Karpas-422 (cell line): ENCODE data around the gene GPR34. TPM values are rescaled to one million over a fixed set of nuclear protein-coding genes. Genes with fewer than 3 reads are reported as not detected.

Experiments used
- DNase-seq: peaks from one replicate; pipeline ENCODE4 v3.0.0-alpha.2; 2015
- H2AFZ ChIP-seq: fragments of 200-600 bp; sonication (generic); 2 replicates; pipeline ENCODE4 v1.6.1; 2014; ENCODE audit warnings: antibody characterized with exemption, low read length, mixed read lengths
- H3K27ac ChIP-seq: fragments of 200-600 bp; sonication (generic); 2 replicates; pipeline ENCODE4 v1.5.1; 2014; ENCODE audit warnings: mild to moderate bottlenecking, low read length, moderate library complexity
- H3K27me3 ChIP-seq: fragments of 200-600 bp; sonication (generic); 2 replicates; pipeline ENCODE4 v1.6.1; 2014; ENCODE audit warnings: low read length, mixed read lengths
- H3K36me3 ChIP-seq: fragments of 200-600 bp; sonication (generic); 2 replicates; pipeline ENCODE4 v1.6.1; 2014; ENCODE audit warnings: low read length, mixed read lengths; ENCODE audit not compliant: insufficient read depth
- H3K4me1 ChIP-seq: fragments of 200-600 bp; sonication (generic); 2 replicates; pipeline ENCODE4 v1.6.1; 2014; ENCODE audit warnings: mild to moderate bottlenecking, low read length, mixed read lengths
- H3K4me2 ChIP-seq: fragments of 200-600 bp; sonication (generic); 2 replicates; pipeline ENCODE4 v1.6.1; 2014; ENCODE audit warnings: low read length, low read depth, mild to moderate bottlenecking; ENCODE audit not compliant: poor library complexity, severe bottlenecking
- H3K4me3 ChIP-seq: fragments of 200-600 bp; sonication (generic); 2 replicates; pipeline ENCODE4 v1.5.1; 2014; ENCODE audit warnings: mild to moderate bottlenecking, antibody characterized with exemption, low read length, mixed read lengths
- H3K79me2 ChIP-seq: fragments of 200-600 bp; sonication (generic); 2 replicates; pipeline ENCODE4 v1.6.1; 2014; ENCODE audit warnings: mild to moderate bottlenecking, low read length, mixed read lengths
- H3K9ac ChIP-seq: fragments of 200-600 bp; sonication (generic); 2 replicates; pipeline ENCODE4 v1.6.0; 2014; ENCODE audit warnings: low read length
- H3K9me2 ChIP-seq: fragments of 200-600 bp; sonication (generic), shearing (Covaris generic); replicated peaks from 2 replicates; pipeline ENCODE4 v1.6.0; 2014; ENCODE audit warnings: mild to moderate bottlenecking, low read length, moderate library complexity; ENCODE audit not compliant: insufficient read depth
- H3K9me3 ChIP-seq: fragments of 300-700, 200-600 bp; sonication (generic); 2 replicates; pipeline ENCODE4 v1.6.1; 2014; ENCODE audit warnings: low read length, mixed read lengths
- H4K20me1 ChIP-seq: fragments of 200-600 bp; sonication (generic); 2 replicates; pipeline ENCODE4 v1.6.1; 2014; ENCODE audit warnings: mild to moderate bottlenecking, antibody characterized with exemption, low read length, low read depth; ENCODE audit not compliant: insufficient read depth
- small RNA-seq: library from RNA; depleted of rRNA; stranded (forward); fragments of <200 nt; gene quantifications from one replicate; pipeline ENCODE3, GENCODE V24; 2014
- total RNA-seq: library from RNA; depleted of rRNA; stranded (reverse); fragments of >200 nt; shearing (Covaris generic); gene quantifications from 2 replicates; pipeline ENCODE4 v1.2.3, GENCODE V29; 2014; ENCODE audit warnings: low replicate concordance; rRNA removed

Gene GPR34
- total RNA-seq, 1 experiment from 2014 or later: not detected

DNA sequence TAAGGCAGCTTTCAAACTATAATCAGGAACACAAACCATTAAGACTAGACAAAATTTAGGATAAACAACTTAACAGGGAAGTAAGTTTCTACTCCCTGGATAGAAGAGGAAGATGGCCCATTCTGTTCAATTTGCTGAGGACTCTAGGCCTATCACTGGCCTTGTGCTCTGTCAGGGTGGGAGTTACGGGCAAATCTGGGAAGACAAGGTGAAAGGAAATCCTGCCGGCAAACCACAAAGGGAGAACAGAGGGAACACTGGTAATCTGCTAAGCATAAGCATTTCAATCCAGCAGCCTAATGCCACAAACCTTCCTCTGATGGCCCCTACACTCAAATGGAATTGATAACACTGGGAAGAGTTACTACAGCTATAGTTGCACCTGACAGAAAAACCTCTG lies 43.5 kb downstream of the GPR34 start:
- no peak overlapping the region for H3K27ac ChIP-seq
- no peaks in the 10 kb centered on the region for H3K79me2 ChIP-seq
- no peak overlapping the region for H3K9ac ChIP-seq
- no peak overlapping the region for H2AFZ ChIP-seq
- H3K36me3 ChIP-seq: no peaks in the 10 kb centered on the region
- no peak overlapping the region for H3K4me3 ChIP-seq
- DNase-seq: no peak
- no peaks in the 10 kb centered on the region for H3K27me3 ChIP-seq
- no peaks in the 10 kb centered on the region for H3K9me3 ChIP-seq
- no peak overlapping the region for H3K4me2 ChIP-seq
- no peaks in the 10 kb centered on the region for H3K9me2 ChIP-seq
- peaks cover 17% of the 10 kb centered on the region for H3K4me1 ChIP-seq
- H4K20me1 ChIP-seq: no peaks in the 10 kb centered on the region

DNA sequence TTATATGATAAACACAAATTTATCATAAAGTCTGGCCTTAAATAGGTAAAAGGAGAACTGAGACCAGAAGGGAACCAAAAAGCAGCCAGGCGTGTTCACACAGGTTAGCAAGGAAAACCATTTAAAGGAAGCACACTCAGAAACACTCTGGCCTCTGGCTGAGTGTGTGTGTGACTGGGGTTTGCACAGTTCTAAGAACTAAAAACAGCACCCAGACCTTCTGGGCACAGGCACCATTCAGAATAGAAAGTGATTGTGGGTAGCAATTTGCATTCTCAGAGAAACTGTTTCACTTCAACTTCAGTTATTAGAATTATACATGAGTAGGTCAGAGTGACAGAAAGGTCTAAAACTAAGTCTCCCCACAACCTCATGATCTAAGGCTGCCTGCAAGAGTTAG lies 45.2 kb downstream of the GPR34 start:
- Histone ChIP-seq H3K9me3 (no peaks in the 10 kb centered on the region), H3K27ac (peak overlapping the region; percentile 62), H3K9ac (no peak overlapping the region), H3K4me3 (peak overlapping the region; percentile 35; the same call in 1 of the 2 replicates), H3K36me3 (no peaks in the 10 kb centered on the region), H3K4me1 (peaks cover 17% of the 10 kb centered on the region), H3K27me3 (no peaks in the 10 kb centered on the region), H3K9me2 (no peaks in the 10 kb centered on the region), H3K79me2 (no peaks in the 10 kb centered on the region), H4K20me1 (no peaks in the 10 kb centered on the region), H3K4me2 (peak overlapping the region; percentile 58), H2AFZ (no peak overlapping the region)
- DNase-seq: peak; percentile 80

DNA sequence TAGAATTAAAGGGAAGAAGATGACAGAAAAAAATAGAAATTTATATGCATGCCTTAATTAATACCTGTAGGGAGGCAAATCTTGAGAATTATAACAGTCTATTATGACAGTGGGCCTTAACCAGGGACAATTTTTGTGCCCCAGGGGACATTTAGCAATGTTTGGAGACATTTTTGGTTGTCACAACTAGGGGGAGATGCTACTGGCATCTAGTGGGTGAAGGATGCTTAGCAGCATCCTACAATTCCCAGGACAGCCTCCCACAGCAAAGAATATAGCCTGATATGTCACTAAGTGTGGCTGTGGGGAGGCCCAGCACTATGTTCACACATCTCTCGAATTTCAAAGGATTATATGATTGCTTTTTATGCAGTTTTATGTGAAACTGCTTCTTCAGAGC lies 45.8 kb downstream of the GPR34 start:
- no peaks in the 10 kb centered on the region for H3K27me3 ChIP-seq
- no peak overlapping the region for H2AFZ ChIP-seq
- no peak overlapping the region for H3K9ac ChIP-seq
- H3K4me1 ChIP-seq: peaks cover 17% of the 10 kb centered on the region
- H3K9me3 ChIP-seq: no peaks in the 10 kb centered on the region
- no peaks in the 10 kb centered on the region for H3K79me2 ChIP-seq
- H3K36me3 ChIP-seq: no peaks in the 10 kb centered on the region
- H3K4me3 ChIP-seq: peak overlapping the region; percentile 35; the same call in 1 of the 2 replicates
- peak; percentile 65 for DNase-seq
- peak overlapping the region; percentile 62 for H3K27ac ChIP-seq
- no peaks in the 10 kb centered on the region for H3K9me2 ChIP-seq
- no peaks in the 10 kb centered on the region for H4K20me1 ChIP-seq
- H3K4me2 ChIP-seq: peak overlapping the region; percentile 58

DNA sequence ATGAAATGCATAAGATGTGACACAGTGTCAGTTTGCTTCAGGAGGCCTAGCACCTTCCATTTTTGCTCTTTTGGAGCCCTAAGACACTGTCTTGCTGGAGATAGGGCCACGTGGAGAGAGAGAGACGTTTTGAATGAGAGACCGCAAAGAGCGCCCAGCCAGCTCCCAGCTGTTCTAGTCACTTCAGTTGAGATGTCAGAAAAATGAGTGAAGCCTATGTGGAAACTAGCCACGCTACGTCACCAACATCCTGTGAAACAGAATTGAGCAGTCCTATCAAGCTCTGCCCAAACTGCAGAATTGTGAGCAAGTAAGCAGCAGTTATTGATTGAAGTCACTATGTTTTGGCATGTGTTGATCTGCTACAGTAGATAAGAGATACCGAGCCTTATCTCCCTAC lies 48.3 kb downstream of the GPR34 start:
- no peaks in the 10 kb centered on the region for H3K79me2 ChIP-seq
- H3K4me2 ChIP-seq: no peak overlapping the region
- no peaks in the 10 kb centered on the region for H3K36me3 ChIP-seq
- no peaks in the 10 kb centered on the region for H3K9me2 ChIP-seq
- H3K27me3 ChIP-seq: no peaks in the 10 kb centered on the region
- H2AFZ ChIP-seq: no peak overlapping the region
- no peak overlapping the region for H3K27ac ChIP-seq
- no peak overlapping the region for H3K9ac ChIP-seq
- no peak for DNase-seq
- H3K4me1 ChIP-seq: peaks cover 17% of the 10 kb centered on the region
- no peaks in the 10 kb centered on the region for H3K9me3 ChIP-seq
- no peaks in the 10 kb centered on the region for H4K20me1 ChIP-seq
- H3K4me3 ChIP-seq: no peak overlapping the region

DNA sequence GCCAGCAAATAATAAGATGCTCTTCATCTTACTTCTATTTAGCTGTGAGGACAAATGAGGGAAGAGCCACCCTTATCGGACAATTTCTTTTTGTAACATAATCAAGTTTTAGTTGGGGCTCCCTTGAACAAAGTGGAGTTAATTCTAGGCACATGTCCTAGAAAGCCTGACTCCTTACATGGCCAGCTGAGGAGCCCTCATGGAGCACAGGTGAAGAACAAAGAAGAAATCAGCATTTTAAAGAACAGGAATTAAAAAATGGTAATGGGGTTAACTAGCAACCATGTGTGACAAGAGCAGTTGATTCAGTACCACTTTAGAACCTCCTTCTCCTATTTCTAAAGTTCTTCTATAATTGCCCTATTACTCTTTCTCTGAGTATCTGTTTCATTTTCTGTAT lies 51.1 kb downstream of the GPR34 start:
- Histone ChIP-seq H3K27me3 (no peaks in the 10 kb centered on the region), H3K36me3 (no peaks in the 10 kb centered on the region), H3K4me3 (no peak overlapping the region), H3K79me2 (no peaks in the 10 kb centered on the region), H4K20me1 (no peaks in the 10 kb centered on the region), H3K9ac (no peak overlapping the region), H3K27ac (no peak overlapping the region), H3K4me2 (no peak overlapping the region), H3K9me2 (no peaks in the 10 kb centered on the region), H3K9me3 (no peaks in the 10 kb centered on the region), H2AFZ (no peak overlapping the region), H3K4me1 (peaks cover 5% of the 10 kb centered on the region)
- DNase-seq: no peak

Small RNA genes within 50 kb of the gene (small RNA-seq; reads per million reads assigned to genes)
- not detected for gene RN7SL144P

Other genes with a start within 250 kb of the GPR34 start
- not detected in 2 replicates for gene NYX, start 241.6 kb upstream of the GPR34 start, total RNA-seq
- 0.07 TPM in 1 of 2 replicates, not detected in the other for gene GPR82, start 35.2 kb downstream of the GPR34 start, total RNA-seq
- not detected in 2 replicates for gene CASK, start 234.6 kb downstream of the GPR34 start, total RNA-seq